Osteoblast (primary cell): ENCODE results near the gene SYT14. TPM values are rescaled to one million over a fixed set of nuclear protein-coding genes. Genes with fewer than 3 reads are reported as not detected.
"Not testable (repeated sequence)": the region's sequence is repeated elsewhere in the genome, so short reads cannot be mapped to it uniquely, and the experiment has no call there.

Experiments
- DNase-seq: peaks from one replicate; pipeline ENCODE4 v3.0.0; 2011; ENCODE audit warnings: low spot score, mixed read lengths; ENCODE audit not compliant: insufficient read length; ENCODE audit errors: missing footprints
- H2AFZ ChIP-seq: 2 replicates; pipeline ENCODE4 v1.6.0; 2011; ENCODE audit warnings: mild to moderate bottlenecking, low read length
- H3K27ac ChIP-seq: 2 replicates; pipeline ENCODE4 v1.5.1; 2011; ENCODE audit warnings: mild to moderate bottlenecking, low read depth, low read length, moderate library complexity
- H3K27me3 ChIP-seq: 2 replicates; pipeline ENCODE4 v1.6.0; 2012; ENCODE audit warnings: mild to moderate bottlenecking, control low read depth, inconsistent platforms, low read length, moderate library complexity; ENCODE audit not compliant: insufficient read depth
- H3K36me3 ChIP-seq: 2 replicates; pipeline ENCODE4 v1.5.1; 2011; ENCODE audit warnings: mild to moderate bottlenecking, low read length, control low read depth, moderate library complexity; ENCODE audit not compliant: insufficient read depth
- H3K4me1 ChIP-seq: 2 replicates; pipeline ENCODE4 v1.5.1; 2011; ENCODE audit warnings: mild to moderate bottlenecking, low read length, control low read depth, moderate library complexity; ENCODE audit not compliant: insufficient read depth
- H3K4me2 ChIP-seq: 2 replicates; pipeline ENCODE4 v1.6.0; 2011; ENCODE audit warnings: mild to moderate bottlenecking, low read length; ENCODE audit not compliant: insufficient read depth
- H3K4me3 ChIP-seq: fragments of 200-600 bp; sonication (generic); 3 replicates; pipeline ENCODE4 v1.5.1; 2012; ENCODE audit warnings: mild to moderate bottlenecking, low read length, inconsistent platforms; ENCODE audit not compliant: insufficient read depth
- H3K79me2 ChIP-seq: 2 replicates; pipeline ENCODE4 v1.6.0; 2012; ENCODE audit warnings: mild to moderate bottlenecking, low read length, control low read depth, inconsistent platforms; ENCODE audit not compliant: insufficient read depth
- H3K9me3 ChIP-seq: 2 replicates; pipeline ENCODE4 v1.5.1; 2011; ENCODE audit warnings: low read depth, low read length, control low read depth
- H4K20me1 ChIP-seq: 2 replicates; pipeline ENCODE4 v1.6.0; 2012; ENCODE audit warnings: mild to moderate bottlenecking, low read length, control low read depth; ENCODE audit not compliant: insufficient read depth
- total RNA-seq: library from RNA; depleted of rRNA; stranded (reverse); fragments of >200 nt; gene quantifications from 2 replicates; pipeline ENCODE4 v1.2.3, GENCODE V29; 2012
- TF ChIP-seq, protein P1 (sequence below): IDR thresholded peaks from 2 replicates; pipeline ENCODE4 v1.5.1; 2011; ENCODE audit warnings: mild to moderate bottlenecking, low read depth, low read length, moderate library complexity; ENCODE audit errors: extremely low read depth

SYT14 gene
- total RNA-seq, 1 donor, result 0.36 TPM

DNA sequence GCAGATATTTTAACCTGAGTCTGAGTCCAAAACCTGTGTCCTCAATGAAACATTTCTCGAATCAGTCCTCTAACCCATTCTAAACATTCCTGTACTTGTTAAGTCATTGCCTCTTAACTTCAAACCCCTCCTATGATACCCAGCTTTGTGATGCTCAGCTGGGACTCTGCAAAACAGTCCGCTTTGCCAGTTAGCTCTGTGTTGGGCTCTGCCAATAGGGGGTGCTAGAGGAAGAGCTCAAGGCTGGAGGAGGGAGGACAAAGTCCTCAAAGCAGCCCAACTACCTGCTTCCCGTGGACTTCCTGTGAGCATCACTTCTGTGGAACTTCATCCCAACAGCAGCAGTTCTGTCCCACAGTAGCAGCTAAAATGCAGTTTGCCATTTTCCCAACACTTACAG, 38.1 kb upstream of the SYT14 start:
- H3K4me3 ChIP-seq, result no peak overlapping the region
- H4K20me1 ChIP-seq, result no peaks in the 10 kb centered on the region
- H3K4me1 ChIP-seq, result peaks cover 33% of the 10 kb centered on the region
- TF ChIP-seq, protein P1, sequence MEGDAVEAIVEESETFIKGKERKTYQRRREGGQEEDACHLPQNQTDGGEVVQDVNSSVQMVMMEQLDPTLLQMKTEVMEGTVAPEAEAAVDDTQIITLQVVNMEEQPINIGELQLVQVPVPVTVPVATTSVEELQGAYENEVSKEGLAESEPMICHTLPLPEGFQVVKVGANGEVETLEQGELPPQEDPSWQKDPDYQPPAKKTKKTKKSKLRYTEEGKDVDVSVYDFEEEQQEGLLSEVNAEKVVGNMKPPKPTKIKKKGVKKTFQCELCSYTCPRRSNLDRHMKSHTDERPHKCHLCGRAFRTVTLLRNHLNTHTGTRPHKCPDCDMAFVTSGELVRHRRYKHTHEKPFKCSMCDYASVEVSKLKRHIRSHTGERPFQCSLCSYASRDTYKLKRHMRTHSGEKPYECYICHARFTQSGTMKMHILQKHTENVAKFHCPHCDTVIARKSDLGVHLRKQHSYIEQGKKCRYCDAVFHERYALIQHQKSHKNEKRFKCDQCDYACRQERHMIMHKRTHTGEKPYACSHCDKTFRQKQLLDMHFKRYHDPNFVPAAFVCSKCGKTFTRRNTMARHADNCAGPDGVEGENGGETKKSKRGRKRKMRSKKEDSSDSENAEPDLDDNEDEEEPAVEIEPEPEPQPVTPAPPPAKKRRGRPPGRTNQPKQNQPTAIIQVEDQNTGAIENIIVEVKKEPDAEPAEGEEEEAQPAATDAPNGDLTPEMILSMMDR, result peak; percentile 42
- H3K4me2 ChIP-seq, result no peak overlapping the region
- no peak overlapping the region for H2AFZ ChIP-seq
- DNase-seq, result peak; percentile 51
- no peaks in the 10 kb centered on the region for H3K36me3 ChIP-seq
- no peaks in the 10 kb centered on the region for H3K27me3 ChIP-seq
- H3K9me3 ChIP-seq, result no peaks in the 10 kb centered on the region
- H3K79me2 ChIP-seq, result no peaks in the 10 kb centered on the region
- peak overlapping the region; percentile 36 for H3K27ac ChIP-seq

DNA sequence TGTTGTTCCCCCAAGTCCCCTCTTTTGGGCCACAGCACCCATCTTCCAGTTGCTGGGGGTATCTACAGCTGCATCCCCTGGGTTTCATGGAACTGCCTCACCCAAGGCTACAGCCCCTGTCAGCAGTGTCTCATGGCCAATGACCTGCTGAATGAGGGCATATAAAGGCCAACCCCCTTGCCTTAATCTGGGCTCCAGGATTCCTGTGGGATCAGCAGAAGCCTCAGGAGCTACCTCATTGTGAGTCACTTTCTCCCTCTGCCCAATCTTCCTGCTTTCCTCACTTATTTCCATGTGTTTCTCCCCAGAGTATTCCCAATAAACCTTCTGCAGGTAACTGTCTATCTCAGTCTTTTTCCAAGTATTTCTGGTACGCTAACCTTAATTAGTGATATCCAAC, 37.3 kb upstream of the SYT14 start:
- TF ChIP-seq, protein P1, result no peak
- Histone ChIP-seq H3K79me2 (no peaks in the 10 kb centered on the region), H3K27me3 (no peaks in the 10 kb centered on the region), H3K4me1 (peaks cover 25% of the 10 kb centered on the region), H2AFZ (no peak overlapping the region), H3K27ac (peak overlapping the region; percentile 43), H4K20me1 (no peaks in the 10 kb centered on the region), H3K4me3 (no peak overlapping the region), H3K9me3 (no peaks in the 10 kb centered on the region), H3K4me2 (peak overlapping the region; percentile 6), H3K36me3 (no peaks in the 10 kb centered on the region)
- DNase-seq, result peak; percentile 91

DNA sequence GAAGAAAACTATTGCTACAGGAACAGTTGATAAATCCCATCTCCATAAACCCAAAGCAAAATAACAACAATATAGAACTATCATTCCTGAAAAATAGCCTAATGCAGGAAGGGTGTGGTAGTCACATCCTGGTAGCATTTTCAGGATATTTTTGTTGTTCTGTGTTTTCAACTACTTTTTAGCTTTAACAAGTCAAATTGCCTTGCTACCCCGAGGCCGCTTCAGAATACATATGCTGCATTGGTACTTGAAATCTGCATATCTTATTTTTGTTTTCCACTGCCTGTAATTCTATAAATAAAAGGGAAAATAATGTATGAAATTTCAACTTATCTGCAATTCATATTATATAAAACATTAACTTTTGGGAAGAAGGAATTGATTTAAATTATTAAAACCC, 36.8 kb upstream of the SYT14 start:
- Histone ChIP-seq H3K27ac (peak overlapping the region; percentile 43), H2AFZ (no peak overlapping the region), H3K4me3 (no peak overlapping the region), H3K36me3 (no peaks in the 10 kb centered on the region), H3K4me2 (peak overlapping the region; percentile 6), H3K4me1 (peaks cover 21% of the 10 kb centered on the region), H3K79me2 (no peaks in the 10 kb centered on the region), H3K9me3 (no peaks in the 10 kb centered on the region), H3K27me3 (no peaks in the 10 kb centered on the region), H4K20me1 (no peaks in the 10 kb centered on the region)
- TF ChIP-seq, protein P1, result no peak
- DNase-seq, result no peak

DNA sequence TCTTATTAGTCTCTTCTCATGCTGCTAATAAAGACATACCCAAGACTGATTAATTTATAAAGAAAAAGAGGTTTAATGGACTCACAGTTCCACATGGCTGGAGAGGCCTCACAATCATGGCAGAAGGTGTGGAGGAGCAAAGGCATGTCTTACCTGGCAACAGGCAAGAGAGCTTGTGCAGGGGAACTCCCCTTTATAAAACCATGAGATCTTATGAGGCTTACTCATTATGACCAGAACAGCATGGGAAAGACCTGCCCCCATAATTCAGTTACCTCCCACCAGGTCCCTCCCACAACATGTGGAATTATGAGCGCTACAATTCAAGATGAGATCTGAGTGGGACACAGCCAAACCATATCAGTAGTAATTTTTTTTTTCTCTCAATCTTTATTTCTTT, 33.2 kb upstream of the SYT14 start:
- not testable (repeated sequence) for H3K36me3 ChIP-seq, H3K27ac ChIP-seq, H4K20me1 ChIP-seq, DNase-seq, H2AFZ ChIP-seq, H3K79me2 ChIP-seq, H3K4me2 ChIP-seq, H3K27me3 ChIP-seq, H3K9me3 ChIP-seq, H3K4me3 ChIP-seq
- peaks cover 14% of the 10 kb centered on the region for H3K4me1 ChIP-seq
